K562 (cell line): Measurements from ENCODE around the gene CARD8. TPM values are rescaled to one million over a fixed set of nuclear protein-coding genes. Genes with fewer than 3 reads are reported as not detected.

Experiments used
- CSDE1 ChIP-seq, 2 experiments: fragments of 450-650 bp; IDR thresholded peaks; 2 replicates each; pipeline ENCODE4 v1.6.1; 2016; ENCODE audit warnings: mild to moderate bottlenecking in 1 of 2
- E2F5 ChIP-seq: sonication (generic); formaldehyde crosslinking; IDR thresholded peaks from 2 replicates; pipeline ENCODE4 v1.8.0; 2022; ENCODE audit warnings: mild to moderate bottlenecking, missing genetic modification reagents
- E4F1 ChIP-seq: fragments of 250-450 bp; sonication (Bioruptor Pico); IDR thresholded peaks from 2 replicates; pipeline ENCODE4 v1.5.0; 2021; ENCODE audit warnings: mild to moderate bottlenecking, borderline replicate concordance
- KHSRP ChIP-seq: fragments of 450-650 bp; IDR thresholded peaks from 2 replicates; pipeline ENCODE4 v1.6.1; 2017
- ZNF398 ChIP-seq: fragments of 250-450 bp; sonication (Bioruptor Pico); IDR thresholded peaks from 2 replicates; pipeline ENCODE4 v1.8.0; 2021; ENCODE audit warnings: moderate library complexity, mild to moderate bottlenecking, inconsistent platforms
- ZZZ3 ChIP-seq: fragments of 450-650 bp; IDR thresholded peaks from 2 replicates; pipeline ENCODE4 v1.6.1; 2016; ENCODE audit warnings: antibody characterized with exemption, mild to moderate bottlenecking, moderate library complexity
- polyA plus RNA-seq, 8 experiments: library from polyadenylated mRNA; depleted of rRNA in 4 of 8; stranded (reverse) in 5 of 8; unstranded in 3 of 8; fragments of >200 nt; fragmentation: Nextera tagmentation in 2 of 8; fragmentation: Illumina TruSeq in 1 of 8; extraction: Ambion mirVana in 2 of 8; extraction: Trizol in 1 of 8; gene quantifications; 2 replicates each; pipeline versions ENCODE4 v1.2.1 to v1.2.3, GENCODE V29; 2011 to 2014; ENCODE audit warnings: inconsistent platforms in 1 of 8, missing spikeins in 1 of 8
- total RNA-seq, 7 experiments: library from RNA; depleted of rRNA in 6 of 7; stranded (reverse); fragments of >200 nt in 6 of 7; fragmentation: Illumina TruSeq in 2 of 7; extraction: Trizol in 2 of 7; gene quantifications; 2 replicates each; pipeline versions ENCODE4 v1.2.1 to v1.2.3, GENCODE V29; 2011 to 2021; ENCODE audit warnings: low replicate concordance in 1 of 7
- TF ChIP-seq, protein P1 (sequence below): fragments of 250-450 bp; sonication (Bioruptor Pico); IDR thresholded peaks from 2 replicates; pipeline ENCODE4 v1.5.0; 2020; ENCODE audit warnings: mild to moderate bottlenecking, borderline replicate concordance

CARD8 gene
- total and polyA plus RNA-seq, 9 of the 15 experiments (the other 6 are each of a cell fraction or from before 2014, with no cell fraction given) = 11.5 to 26.4 (median 20.8) TPM

GRCh38 chr19:48290771-48291488 is 35.2 kb upstream of the CARD8 start (continued):
- TF ChIP-seq, protein P1, sequence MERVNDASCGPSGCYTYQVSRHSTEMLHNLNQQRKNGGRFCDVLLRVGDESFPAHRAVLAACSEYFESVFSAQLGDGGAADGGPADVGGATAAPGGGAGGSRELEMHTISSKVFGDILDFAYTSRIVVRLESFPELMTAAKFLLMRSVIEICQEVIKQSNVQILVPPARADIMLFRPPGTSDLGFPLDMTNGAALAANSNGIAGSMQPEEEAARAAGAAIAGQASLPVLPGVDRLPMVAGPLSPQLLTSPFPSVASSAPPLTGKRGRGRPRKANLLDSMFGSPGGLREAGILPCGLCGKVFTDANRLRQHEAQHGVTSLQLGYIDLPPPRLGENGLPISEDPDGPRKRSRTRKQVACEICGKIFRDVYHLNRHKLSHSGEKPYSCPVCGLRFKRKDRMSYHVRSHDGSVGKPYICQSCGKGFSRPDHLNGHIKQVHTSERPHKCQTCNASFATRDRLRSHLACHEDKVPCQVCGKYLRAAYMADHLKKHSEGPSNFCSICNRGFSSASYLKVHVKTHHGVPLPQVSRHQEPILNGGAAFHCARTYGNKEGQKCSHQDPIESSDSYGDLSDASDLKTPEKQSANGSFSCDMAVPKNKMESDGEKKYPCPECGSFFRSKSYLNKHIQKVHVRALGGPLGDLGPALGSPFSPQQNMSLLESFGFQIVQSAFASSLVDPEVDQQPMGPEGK (CRISPR knock-in tag) = no peak
- TF ChIP-seq ZNF398 (no peak), E2F5 (CRISPR knock-in tag) (no peak), CSDE1 (IDR thresholded peaks at IDR 0.05) (no peak), KHSRP (no peak), E4F1 (no peak), ZZZ3 (no peak)
